ENCODE measurements around the gene PLCB2.

PLCB2 gene

DNA sequence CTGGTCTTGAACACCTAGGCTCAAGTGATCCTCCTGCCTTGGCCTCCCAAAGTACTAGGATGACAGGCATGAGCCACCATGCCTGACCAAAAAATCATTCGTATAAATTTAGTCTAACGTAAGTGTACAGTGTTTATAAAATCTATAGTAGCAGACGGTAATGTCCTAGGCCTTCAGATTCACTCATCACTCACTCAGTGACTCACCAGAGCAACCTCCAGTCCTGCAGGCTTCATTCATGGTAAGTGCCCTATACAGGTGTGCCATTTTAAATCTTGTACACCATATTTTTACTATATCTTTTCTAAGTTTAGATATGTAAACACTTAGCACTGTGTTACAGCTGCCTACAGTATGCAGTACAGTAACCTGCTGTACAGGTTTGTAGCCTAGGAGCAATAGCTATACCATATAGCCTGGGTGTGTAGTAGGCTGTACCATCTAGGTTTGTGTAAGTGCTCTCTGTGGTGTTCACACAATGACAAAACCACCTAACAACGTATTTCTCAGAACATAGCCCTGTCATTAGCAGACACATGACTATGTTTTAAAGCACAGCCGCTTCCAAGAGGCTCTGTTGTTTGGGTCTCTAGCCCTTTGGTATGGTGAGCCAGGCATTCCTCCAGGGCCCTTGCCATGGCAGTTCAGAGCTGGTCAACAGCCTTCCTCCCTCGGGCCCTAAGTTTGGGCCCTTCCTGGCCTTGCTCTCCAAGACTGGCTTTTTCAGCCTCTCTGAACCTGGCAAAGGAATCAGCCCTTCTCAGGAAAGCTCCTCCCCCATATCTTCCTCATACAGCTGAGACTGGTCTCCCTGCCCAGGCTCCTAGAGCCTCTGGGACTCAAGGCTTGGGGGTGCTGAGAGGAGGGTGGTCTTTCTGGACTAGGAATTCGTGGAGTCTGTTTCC is 34.9 kb upstream of the PLCB2 start:
- DNase-seq (ENCODE audit: low read depth): no peak

DNA sequence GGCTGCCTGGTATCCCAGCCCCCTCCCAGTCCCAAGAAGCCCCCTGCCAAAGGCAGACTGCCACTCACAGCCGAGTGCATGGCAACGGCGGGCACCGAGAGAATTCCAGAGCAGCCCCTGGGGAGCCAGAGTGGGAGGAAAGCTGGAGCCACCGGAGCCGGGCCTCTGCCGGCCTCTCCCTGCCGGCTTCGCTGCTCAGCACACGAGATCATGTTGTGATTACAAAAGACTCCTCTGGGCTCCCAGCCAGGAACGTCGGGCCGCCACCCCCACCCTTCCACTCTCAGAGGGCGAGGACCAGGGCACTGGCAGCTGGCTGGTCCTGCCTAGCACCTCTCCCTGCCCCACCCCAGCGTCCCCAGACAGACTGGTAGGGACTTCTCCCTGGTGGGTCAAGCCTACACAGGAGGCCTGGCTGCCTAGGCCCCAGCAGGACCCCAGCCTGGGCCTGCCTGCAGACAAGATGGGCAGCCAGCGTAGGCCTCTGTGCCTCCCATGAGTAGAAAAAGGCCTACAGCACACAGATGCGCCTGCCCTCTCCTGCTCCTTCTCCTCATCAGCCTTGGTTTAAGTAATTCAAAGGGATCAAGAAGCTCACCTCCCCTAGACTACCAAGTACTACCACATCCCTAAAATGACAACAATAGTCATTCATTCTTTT is 33.1 kb upstream of the PLCB2 start, which contains the start of gene CCDC9B:
TSS of gene CCDC9B (minus strand) at position 200 of the 661 bp plus-strand sequence. CDS start at position 80, 120 bp downstream.
- DNase-seq (ENCODE audit: low read depth): no peak

DNA sequence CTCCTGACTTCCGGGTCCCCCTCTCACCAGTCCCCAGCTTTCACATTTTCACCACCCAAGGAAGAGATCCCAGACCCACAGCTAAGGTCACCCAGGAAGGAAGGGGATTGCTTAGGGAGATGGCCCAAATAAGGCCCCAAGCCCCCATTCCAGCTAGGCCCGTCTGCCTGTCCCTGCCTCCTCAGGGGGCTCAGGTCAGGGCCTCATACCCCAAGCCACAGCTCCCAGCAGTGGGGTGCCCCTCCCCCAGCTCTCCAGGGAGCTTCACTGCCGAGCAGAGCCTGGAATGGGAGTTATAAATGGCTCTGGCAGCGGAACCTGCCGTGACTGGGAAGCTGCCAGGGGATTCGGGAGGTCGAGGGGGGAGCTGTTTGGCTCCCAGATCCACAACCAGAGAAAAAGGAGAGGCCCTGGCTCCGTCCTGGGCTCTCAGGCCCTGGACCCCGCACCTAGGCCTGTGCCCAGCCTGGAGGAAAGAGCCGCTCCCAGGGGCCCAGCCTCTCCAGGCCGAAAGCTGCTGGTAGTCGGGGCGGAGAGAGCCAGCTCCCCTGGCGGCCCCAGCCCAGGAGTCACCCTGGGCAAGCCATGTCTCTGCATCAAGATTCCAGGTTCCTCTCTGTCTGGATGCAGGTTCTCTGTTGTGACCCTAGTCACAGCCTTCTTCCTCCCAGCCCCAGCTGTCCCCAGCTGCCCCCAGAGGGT is 32.5 kb upstream of the PLCB2 start:
- no peak for DNase-seq (ENCODE audit: low read depth)

DNA sequence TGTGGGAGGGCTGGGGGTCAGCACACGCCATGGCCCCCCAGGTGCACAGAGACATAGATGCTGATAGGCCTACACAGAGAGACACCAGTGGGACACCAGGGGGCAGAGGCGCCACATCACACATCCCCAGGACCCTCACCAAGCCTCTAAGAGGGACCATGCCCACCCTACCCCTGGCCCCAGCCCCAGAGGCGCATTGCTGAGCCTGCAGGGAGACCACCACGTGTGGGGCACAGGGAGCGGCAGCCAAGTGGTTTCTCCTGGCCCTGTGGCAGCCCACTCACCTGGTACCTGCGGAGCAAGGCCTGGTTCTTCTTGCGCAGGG is 31.8 kb upstream of the PLCB2 start:
- no peak for DNase-seq (ENCODE audit: low read depth)

DNA sequence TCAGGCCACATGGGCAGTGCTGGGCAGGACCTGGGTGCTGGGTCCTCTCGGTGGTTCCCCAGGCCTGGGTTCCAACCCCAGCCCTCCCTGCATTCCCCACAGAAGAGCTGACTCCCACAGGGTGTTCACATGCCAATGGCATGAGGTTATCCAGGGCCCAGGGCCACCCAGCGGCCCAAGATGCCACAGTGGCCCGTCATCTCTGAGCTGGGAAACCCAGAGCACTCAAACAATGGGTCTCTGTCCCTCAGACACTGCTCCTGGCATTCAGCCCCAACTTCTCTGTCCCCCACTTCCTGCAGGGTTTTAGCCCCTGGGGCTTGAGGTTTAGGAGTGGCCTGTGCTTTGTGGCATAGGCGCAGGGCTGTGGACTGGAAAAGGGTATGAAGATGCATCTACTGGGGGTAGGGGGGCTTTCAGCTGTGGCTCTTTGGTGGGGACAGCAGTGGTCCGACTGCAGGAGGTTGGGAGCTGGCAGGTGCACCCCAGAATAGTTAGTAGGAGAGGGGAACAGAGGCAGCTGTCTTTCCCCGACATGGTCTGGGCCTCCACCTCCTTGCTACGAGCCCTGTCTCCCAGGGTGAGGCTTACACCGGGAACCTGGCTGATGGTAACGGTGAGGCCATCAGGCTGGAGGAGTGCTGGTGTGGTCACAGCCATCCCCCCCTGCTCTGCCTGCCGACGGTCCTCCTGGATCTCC is 31.3 kb upstream of the PLCB2 start:
- DNase-seq (ENCODE audit: low read depth): no peak

DNA sequence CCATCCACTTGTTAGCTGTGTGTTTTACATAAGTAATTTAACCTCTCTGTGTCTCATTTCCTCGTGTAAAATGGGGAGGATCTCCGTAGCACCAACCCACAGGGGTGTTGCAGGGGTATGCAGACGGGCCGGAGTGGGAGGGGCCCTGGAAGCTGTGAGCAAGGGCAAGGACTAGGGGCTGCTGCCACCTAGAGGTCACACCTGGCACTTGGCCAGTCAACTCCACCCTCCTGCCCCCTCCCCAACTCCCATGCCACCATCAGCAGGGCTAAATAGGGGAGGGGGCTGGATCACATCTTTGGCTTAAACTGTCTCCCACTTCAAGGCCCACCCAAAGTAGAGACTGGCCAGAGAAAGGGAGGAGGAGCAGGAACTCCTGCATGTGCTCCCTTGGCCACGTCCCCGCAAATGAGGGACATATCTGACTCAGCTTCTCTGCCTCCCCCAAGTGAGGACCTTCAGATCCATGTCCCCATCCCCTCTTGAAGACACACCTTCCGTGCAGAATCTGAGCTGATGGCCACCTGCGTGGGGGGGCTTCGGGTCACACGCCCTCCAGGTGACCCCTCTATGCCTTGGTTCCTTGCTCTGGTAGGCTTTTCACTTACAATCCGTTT is 30.4 kb upstream of the PLCB2 start:
- peak; percentile 63 for DNase-seq (ENCODE audit: low read depth)

DNA sequence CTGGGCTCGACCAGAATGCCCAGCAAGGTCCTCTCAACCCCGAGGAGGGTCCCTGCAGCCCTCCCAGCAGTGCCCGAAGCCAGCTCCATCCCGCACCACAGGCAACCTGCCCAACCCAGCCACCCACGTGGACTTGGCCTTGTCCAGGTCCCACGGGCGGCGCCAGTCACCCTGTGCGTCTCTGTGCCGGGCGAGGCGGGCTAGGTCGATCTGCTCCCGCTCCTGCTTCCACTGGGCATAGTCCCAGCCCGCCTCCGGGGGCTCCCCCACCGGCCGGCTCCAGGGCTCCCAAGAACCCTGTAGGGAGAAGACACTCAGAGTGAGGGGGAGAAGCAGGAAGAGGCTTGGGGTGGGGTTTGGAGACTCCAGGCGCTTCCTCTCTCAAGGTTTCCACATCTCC is 29.9 kb upstream of the PLCB2 start:
- no peak for DNase-seq (ENCODE audit: low read depth)

DNA sequence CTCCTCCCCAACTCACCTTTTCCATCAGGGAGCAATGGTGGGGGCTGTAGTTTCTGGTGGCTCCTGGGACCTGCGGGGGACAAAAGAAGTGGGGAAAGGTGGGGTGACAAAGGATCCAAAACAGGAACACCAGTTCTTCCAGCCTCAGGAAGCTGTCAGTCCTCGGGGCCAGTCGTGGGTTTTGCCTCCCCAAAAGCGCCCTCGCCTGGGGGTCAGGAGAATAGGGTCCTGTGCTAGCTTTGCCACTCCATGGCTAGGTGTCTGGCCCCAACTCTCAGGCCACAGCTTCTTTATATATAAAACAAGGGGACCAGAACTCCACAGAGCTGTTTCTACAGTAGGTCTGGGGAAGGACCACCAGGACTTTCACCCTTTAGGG is 29.0 kb upstream of the PLCB2 start:
- DNase-seq (ENCODE audit: low read depth): no peak

DNA sequence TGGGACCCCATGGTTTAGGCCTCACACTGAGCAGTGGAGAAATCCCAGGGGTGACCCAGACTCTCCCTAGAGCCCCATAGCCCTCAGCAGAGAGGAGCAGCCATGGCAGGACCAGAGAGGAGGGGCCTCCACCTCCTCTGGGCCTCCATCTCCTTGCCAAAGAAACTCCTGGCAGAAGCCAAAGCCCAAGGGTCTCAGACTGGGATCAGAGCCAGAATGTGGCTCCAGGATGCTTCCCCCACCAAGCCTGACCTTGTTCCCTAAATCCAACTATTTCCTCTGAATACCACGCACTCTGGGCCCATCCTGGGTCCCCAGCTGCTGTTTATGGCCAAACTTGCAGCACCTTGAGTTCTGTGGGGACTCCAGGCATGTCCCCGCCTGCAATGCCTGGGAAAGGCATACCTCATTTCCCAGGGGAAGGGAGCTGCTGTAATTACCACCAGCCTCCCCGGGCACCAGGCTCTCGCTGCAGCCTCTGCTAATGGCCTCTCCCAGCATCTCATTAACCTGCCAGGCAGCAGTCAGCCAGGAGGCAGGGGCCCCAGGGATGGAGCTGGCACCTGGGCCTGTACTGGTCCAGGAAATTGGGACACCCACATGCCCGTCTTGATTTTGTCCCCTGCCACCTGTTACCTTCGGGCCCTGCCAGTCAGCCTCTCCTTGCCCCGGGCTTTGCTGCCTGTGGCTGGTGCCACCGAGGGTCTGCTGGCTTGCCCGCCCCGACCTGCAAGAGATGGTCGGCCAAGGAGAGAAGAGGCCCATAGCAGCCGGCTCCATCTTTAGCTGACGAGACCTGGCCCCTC is 28.4 kb upstream of the PLCB2 start:
- DNase-seq (ENCODE audit: low read depth): no peak

DNA sequence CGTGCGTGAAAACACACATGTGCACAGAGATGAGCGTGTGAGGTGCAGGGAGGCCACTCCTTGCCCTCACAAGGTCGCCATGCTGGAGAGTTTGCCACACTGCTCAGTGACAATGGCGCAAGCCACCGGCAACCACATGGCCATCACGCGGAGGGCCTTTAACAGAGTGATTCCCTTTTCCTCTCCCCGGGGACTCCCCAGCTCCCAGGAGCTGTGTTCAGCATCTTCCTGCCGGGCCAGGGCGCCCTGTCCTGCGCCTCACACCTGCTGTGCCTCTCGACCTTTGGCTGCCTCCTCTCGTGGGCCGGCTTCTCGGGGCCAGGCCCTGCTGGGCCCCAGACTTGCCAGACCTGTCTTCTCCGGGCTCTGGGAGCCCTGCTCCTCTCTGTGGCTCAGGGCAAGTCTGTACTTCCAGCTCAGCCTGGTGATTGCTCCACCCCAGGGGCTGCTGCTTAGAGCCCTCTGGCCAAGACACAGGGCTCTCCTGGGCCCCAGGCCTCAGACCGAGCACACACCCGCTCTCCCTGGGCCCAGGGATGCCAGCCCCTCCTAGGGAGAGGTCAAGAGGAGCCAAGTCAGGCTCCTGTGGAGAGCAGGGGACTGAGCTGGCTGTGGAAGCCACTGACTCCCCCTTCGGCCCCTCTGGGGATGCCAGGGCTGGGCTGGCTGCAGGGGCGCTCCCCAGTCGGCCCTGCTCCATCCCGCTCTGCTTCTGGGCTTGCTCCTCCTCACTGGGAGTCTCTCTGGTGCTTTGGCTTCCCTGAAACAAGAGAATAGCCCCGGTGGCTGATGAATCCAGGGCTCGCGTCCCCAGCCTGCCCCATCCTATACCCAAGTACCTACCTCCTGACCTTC is 27.4 kb upstream of the PLCB2 start:
- DNase-seq (ENCODE audit: low read depth): no peak

DNA sequence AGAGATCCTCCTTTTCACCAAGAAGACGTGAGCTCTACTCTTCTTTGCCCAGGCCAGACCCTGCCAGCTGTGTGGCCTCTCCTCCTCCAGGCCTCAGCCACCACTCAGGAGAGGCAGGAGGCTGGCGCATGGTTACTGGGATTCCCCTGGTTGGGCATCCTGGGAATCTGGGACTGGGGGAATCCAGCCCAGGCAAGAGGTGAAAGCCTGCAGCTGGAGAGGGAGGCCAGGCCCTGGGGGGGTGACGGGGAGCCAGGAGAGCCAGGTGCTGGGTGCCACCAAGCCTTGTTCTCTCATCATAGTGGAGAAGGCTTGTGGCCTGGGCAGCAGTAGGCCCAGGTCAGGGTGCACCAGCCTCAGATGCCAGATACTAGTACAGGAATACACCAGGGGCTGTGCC is 26.8 kb upstream of the PLCB2 start:
- DNase-seq (ENCODE audit: low read depth): no peak

DNA sequence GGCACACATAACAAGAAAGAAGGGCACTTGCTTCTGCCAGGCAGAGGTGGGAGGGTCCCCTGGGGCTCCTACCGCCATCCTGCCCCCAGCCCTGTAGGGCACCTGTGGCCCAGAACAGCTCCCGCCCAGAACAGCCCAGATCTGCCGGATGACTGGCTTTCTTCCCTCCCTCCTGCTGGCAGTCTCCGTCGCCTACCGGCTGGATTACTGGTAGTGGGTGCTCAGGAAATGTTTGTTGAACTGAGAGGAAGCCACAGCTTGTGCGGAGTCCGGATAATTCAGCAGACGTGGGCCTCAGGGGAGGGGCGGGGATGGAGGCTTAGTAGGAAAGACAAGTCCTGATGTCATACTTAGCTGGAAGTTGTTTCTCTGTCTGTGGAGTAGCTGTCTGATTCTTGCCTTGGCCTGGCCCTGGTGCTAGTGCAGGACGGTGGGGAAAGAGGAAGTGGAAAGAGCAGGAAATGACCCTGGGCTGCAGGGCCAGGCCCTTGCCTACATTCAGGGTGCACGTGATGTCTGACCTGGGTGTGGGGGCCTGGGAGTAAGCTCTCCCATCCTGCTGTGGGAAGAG is 26.3 kb upstream of the PLCB2 start:
- DNase-seq (ENCODE audit: low read depth): no peak

DNA sequence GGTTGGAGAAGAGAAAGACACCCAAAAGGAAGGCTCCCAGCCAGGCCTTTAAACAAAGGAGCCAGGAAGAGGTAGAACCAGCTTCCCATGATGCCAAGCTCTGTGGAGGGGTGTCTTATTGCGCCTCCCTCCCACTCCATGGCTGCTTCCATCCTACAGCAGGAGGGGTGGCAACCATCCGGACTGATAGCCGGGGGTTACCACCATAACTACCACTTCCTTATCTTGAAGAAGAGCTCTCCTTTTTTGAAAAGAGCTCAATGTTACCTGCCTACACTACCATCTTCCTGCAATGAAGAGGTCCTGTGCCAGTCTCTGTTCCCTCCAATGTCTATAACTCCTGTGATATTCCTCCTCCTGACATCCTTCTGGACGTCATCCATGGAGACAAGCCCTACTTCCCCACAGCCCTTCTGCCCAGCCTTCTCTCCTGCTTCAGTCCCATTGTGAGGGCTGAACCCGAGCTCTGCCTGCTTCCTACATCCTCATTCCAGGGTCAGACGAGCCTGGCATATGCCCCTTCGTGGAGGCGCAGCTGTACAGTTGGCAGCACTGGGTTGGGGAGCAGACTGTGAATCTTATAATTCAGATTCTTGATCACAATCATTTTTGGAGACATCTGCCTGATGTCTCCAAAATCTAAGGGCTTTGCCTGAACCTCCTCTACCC is 24.5 kb upstream of the PLCB2 start:
- DNase-seq (ENCODE audit: low read depth): no peak

DNA sequence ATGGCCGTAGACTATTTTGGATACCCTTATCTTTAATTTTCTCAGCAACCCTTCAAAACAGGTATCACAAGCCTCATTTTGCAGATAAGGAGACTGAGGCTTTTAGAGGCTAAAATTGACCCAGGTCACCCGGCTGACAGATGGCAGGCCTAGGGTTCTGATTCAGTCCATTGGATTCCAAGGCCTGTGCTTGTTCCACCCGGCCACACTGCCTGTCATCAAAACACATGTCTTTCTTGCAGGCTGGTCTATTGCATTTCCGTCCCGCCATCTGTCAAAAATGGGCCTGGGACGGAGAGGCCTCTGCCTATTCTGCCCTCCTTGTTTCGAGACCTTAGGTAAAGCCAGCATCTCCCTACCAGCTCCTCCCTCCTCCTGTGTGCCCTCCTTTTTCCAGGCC is 23.9 kb upstream of the PLCB2 start:
- no peak for DNase-seq (ENCODE audit: low read depth)

DNA sequence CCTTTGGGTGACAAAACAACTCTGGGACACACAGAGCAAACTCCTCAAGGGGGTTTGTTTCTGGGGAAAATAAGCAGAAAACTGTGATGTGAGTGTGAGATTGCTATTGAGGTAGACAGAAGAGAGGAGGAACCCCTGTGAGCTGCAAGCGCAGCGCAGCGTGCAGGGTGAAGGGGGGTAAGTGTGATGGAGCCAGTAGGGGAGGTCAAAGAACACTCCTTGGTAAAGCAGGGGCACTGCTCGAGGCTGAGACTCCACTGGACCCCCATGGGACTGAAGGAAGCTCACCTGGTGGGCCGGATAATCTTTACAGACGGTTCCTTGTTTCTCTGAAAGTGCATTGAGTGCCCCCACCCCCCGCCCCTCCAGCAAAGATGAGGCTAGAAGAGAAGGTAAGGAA is 23.3 kb upstream of the PLCB2 start:
- no peak for DNase-seq (ENCODE audit: low read depth)

DNA sequence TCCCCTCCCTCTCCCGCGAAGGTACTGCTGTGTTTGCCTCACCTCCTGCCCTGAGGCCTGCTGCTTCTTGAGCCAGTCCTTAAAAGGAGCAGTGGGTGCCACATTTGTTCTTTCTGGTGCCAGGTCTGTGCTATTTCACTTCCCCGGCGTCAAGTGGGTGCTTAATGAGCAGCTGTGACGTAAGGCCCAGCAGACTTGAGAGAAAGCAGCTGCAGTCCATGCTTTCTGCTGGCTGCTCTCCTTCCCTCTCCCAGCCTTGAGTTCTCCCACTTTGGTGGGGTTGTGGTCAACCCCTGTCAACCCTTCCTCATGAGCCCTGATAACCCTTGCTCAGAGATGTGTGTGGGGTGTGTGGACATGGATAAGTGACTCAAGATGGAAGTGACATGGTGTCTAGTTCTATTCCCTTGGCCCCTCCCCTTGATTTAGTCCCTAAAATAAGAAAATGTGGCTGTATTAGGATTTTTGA is 22.7 kb upstream of the PLCB2 start:
- DNase-seq (ENCODE audit: low read depth): no peak

DNA sequence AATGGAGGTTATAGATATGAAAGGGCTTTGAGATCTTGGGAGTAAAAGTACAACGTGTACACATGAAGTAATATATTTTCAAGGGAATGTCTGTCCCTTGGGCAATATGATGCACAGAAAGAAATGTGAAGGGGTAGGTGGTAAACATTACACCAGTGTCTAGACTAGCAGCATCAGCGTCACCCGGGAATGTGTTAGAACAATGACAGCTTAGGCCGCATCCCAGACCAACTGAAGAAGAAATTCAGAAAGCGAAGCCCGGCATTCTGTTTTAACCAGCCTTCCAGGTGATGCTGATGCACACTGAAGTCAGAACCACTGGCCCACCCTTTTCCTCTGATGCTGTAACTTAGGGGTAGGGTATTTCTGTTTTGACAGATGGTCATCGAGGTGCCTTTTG is 22.1 kb upstream of the PLCB2 start:
- DNase-seq (ENCODE audit: low read depth): no peak

DNA sequence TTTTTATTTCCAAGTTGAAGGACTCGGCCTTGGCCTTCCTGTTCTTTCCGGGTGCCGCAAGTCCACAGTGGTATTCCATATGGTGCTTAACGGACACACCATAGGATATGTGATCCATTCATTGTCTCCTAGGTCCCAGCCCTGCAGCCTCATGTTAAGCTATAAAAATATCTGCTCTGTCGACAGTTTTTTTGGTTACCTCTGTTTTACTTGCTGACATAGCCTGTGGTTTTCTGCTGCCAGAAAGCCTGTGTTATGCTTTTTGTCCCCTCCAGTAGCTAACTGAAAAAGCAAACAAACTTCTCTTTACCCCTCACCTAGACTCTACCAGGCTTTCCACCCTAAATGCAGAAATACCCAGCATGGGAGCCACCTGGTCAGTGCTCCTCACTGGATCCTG is 21.0 kb upstream of the PLCB2 start:
- no peak for DNase-seq (ENCODE audit: low read depth)

DNA sequence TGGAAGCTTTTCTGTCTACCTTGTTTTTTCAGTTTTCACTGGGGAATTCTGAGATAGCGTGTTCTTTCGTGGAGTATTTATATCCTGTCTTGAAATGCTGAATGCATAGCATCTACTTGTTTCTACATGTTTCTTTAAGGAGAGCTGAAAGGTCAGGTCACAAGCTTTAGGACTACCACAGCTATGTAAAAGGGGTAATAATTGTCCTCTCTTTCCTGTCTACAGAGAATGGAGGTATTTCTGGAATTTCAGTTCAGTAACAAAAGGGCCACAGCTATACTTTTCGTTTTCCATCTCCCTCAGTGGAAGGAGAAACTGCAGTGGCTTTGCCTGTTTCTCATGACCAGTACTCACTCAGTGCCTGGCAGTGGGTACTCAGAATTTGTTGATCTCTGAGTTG is 20.4 kb upstream of the PLCB2 start:
- no peak for DNase-seq (ENCODE audit: low read depth)

All from activated T-helper 9 cell treated with anti-CD3 and anti-CD28 coated beads, Interleukin-2, amount 50 U/mL, for 16 hours (primary cell).